HG03565 (cell line): ENCODE measurements around the gene EXOG.

Experiments
- ATAC-seq: cut with Tn5 transposase; IDR thresholded peaks from one replicate; pipeline ENCODE4 v1.9.1; 2021; ENCODE audit warnings: mild to moderate bottlenecking, moderate library complexity; ENCODE audit not compliant: unreplicated experiment

Gene EXOG

DNA sequence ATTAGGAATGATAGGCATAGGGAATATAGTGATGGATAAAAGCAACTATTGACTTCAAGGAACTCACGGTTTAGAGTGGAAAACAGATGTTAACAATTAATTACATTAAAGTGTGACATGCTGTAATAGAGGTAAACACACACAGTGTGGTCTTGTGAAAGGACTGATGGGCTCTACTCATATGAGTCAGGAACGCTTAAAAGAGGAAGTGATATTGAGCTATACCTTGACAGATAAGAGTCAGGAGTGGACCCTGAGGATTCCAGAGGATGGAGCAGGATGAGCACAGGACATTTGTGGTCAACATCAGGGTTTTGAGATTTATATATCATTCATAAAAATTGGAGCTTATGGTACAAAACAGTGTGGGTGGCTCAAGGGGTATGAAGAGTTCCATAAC, 11.0 kb downstream of the EXOG start:
- ATAC-seq: peak; percentile 98

DNA sequence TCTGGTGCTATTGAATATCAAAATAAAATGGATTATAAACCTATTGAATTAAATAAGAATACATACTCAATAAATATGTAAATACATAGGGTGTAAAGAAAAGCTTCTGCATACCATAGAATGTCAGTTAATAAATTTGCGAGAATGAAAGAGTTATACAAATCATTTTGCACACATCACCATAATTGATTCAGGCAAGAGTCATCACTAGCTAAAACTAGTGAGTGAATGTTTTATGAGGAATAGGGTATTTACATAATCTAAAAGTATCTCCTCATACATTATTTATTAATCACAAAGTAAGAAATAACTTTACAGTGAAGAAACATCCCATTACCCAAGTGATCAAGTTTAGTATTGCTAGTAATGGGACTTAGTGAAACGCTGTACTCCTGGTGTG, 13.6 kb downstream of the EXOG start:
- ATAC-seq: no peak

DNA sequence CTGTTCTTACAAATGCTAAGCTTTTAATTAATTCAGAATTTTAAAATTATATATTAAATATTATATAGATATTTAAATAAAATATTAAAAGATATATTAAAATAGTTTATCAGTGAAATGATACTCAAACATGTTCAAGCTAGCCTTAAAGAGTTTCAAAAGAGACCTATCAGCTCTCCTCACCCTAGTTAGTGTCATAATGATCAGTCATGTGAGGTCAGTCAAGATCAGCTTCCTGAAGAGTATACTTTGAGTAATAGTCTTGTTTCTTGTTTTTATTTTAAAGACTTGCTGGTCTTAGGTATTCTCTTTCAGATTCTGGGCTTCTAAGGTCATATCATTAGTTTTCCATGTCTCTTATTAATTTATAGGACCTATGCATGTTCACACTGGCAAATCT, 14.5 kb downstream of the EXOG start:
- ATAC-seq: no peak

DNA sequence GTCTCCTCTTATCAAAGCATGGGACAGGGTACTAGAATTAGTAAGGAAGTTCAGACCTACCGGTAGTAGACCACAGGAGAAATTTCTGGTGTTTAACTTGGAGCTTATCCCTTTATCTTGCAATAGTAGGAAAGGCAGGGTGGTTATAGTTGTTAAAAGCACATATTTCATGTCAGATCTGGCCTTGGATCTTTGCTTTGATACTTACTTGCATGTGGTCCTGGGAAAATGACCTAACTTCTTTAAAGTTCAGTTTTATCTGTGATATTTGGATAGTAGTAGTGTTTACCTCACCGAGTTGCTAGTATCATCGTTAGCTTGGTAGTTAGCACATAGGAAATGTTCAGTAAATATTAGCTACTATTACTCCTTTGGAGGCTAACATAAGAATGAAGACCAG, 15.4 kb downstream of the EXOG start:
- ATAC-seq: no peak

DNA sequence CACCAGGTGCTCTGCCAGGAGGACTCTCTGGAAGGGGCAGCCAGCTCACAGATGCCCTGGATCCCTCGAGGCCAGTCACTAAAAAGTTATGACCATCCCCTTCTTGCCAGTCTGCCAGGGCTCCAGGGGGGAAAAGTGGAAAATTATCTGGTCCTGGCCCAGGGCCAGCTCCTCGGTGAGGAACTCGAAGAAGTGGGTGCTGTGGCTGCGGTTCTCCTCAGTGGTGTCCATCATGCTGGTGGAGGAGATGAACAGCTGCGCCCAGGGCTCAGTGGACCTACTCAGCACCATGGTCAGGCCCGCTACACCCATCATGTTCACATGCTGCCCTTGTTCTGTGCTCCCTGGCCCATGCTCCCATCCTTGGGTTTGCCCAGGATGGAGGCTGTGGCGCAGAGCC, 19.2 kb downstream of the EXOG start:
- no peak for ATAC-seq

DNA sequence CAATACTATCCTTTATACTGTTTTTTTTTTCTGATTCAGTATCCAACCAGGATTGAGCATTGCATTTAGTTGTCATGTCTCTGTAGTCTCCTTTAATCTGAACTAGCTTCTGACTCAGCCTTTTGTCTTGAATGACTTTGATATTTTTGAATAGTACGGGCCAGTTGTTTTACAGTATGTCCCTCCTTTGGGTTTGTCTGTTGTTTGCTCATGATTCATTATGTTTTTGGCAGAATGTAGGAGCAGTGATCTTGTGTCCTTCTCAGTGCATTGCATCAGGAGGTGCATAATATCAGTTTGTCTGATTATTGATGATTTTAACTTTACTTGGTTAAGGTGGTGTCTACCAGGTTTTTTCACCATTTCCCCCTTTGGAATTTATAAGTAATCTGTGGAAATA, 20.5 kb downstream of the EXOG start:
- no peak for ATAC-seq

DNA sequence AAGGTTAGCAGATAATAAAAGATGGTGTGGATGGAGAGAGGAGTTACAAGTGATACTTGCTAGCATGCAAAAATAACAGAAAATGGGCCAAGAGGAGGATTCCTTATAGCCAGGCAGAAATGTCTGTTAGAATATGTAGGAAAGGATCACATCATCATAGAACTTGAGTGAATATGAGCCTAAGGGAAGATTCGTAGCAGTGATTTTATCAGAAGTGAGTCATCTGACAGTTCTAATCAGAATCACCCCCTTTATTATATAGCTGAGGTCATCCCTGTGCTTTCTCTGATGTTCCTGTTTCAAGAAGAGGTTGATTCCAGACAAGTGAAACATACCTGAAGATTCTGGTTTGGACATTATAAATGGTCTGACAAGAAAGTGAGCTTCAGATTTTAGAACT, 22.9 kb downstream of the EXOG start:
- no peak for ATAC-seq

DNA sequence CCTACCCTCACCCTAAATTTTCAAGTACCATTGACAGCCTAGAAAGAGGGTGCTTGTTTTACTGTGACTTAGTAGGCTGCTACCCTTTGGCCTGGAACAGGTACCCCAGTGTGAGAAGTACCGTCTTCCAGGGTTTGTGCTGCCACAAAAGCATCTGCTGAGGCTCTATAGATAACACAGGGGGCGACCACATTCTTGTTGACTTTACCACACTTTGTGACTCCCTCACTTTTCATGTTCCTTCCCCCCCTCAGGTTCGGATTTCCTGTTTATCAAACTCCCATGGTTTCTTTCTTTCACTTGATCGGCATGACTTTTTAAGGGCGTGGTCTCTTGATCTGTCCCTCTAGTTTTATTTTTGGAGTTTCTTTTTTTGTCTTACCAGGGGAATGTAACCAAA, 23.5 kb downstream of the EXOG start:
- ATAC-seq: no peak

DNA sequence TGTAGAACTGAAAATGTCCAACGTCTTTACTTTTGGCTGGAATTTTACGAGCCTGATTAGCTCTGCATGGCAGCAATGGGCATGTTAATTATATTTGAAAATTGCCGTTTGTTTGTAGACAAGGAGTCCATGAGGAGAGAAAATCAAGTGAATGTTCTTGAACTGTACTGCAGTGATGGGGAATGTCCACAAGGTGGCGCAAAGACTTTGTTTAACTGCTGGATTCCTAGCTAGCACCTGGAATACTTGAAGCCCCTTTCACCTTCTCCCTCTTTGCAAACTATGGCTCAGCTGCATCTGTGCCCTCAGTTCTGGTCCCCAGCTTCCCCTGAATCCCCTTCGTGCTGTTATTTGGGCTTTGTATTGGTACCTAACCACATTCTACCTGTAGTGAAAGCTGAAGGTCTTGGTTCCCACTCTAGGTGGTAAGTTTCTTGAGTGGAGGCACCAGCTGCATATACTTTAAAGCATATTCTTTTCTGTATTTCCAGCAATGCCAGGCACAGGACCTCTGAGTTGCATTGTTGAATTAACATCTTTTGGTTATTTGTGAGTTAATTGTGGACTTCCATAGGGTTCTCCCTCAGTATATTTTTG, 25.3 kb downstream of the EXOG start:
- no peak for ATAC-seq

DNA sequence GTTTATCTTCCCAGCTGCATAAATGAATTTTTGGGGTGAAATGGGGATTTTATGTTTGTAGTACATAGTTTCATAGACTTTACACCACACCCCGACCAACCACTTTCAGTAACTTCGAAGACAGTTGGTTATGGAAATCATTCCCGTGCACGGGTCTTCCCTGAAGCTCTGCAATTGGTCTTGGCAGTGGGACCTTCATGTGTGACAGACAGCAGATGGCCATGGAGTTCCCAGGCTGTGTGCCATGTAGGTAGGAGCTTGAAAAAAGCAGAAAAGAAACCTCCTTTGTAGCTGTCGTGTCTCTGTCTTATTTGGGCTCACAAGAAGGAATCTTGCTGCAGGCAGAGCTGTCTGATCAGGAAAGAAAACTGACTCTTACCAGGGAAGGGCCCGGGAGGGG, 25.9 kb downstream of the EXOG start:
- no peak for ATAC-seq

DNA sequence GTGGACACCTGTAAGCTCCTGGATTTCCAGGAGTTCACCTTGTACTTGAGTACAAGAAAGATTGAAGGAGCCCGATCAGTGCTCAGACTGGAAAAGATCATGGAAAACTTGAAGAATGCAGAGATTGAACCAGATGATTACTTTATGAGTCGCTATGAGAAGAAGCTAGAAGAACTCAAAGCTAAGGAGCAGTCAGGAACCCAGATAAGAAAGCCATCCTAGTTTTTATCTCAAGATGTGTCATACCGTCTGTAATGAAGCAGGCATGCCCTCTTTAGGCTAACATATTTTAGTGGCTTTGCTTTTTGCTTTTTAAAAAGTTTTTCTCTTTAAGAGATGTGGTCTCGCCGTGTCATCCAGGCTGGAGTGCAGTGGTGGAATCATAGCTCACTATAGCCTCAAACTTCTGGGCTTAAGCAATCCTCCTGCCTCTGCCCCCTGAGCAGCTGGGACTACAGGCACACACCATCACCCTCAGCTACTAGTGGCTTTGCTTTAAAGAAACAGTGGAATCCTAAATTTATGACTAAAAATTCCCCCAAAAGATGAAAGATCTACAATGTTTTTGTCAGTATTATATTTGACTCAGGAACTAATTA, 28.1 kb downstream of the EXOG start:
- no peak for ATAC-seq

DNA sequence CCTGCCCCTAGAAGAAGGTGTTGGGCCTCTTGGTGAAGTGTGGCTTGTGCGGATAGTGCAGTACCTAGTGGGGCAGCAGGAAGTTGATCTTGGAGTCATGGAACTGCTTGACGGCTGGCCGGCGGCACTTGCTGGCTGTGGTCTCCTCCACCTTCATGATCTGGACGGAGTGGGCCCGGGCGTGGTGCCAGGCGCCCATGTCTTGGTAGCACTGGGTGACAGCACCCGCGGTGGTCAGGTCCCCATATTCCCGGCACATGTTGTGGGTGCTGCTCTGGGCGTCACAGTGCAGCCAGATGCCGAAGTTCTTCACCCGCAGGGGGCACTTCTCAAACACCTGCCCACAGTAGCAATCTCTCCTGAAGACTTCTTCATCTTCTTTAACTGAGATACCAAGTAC, 30.7 kb downstream of the EXOG start:
- no peak for ATAC-seq

DNA sequence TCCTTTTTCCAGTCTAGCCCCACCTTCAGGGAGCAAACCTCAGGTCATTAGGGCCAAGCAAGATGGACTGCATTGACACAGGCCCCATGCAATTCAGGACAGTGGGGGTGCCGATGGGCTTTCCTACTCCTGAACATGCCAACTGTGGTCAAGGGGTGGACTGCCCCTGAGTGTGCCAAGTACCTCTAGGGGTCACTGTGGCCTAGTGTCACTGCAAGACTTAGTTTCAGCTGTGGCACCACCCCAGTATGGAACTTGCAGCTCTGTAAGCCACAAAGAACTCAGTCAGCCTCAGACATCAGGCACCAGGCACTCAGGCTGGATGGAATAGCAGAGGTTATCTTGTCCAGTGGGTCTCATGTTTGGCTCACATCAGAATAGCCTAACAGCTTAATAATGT, 32.3 kb downstream of the EXOG start:
- ATAC-seq: no peak

DNA sequence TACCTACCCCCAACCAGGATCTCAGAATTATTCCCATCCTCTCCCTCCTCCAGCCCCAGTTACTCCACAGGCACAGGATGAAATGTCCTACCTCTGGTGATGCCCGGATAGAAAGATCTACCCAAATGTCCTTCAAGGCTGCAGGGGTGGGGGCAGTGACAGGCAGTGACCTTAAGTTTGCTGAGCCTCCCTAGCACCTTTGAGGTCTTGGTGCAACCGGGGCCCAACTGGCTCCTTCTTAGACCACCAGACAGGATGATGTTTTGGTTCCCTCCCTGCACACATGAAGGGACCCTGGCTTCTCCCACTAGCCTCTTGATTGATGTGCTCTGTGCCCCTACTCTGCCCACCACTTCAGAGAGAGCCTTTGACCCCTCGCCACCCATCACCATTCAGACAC, 36.4 kb downstream of the EXOG start:
- ATAC-seq: no peak

DNA sequence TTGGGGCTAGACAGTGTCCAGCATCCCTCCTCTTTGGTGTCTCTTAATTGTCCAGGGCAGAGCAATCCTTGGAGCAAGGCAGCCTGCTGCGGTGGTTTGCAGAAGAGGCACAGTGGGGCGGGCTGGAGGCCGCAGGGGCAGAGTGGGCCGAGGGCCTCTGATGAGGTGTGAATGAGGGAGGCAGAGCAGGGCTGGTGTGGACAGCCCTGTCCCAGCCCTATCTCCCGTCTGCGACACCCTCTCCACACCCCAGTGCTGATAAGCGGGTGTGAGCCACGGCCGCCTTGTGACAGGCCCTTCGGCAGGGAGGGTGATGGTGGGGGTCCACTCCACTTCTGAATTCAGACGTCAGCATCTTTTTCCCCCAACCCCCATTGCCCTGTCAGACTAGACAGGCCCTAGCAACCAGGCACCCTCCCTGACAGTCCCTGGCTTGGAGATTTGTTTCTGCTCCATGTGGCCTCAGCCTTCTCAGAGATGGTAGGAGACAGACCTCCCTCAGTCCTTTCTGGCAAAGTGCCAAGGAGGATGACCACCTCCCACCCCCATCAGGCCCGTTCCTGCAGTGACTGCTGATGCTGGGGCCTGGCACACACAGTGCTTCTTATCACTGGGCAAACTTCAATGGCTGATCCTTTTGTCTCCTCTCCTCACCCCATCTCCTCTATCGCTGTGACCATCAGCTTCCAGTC, 37.3 kb downstream of the EXOG start:
- no peak for ATAC-seq

DNA sequence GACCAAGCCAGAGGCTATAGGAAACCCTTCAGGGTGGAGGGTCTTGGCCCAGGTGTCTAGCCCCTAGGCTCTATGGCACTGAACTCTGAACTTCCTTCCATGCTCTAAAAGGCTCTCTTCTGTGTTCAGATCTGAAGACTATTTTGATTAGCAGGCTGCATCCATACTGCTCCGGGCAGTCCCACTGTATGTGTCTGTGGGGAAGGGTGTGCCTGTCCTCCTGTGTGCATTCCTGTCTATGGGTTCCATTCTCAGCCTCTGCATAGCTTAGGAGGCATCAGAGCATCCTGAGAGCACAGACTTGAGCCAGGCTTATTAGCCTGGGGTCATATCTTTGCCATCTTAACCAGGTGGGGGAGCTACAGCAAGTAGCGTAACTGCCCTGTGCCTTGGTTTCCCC, 38.0 kb downstream of the EXOG start:
- ATAC-seq: no peak

DNA sequence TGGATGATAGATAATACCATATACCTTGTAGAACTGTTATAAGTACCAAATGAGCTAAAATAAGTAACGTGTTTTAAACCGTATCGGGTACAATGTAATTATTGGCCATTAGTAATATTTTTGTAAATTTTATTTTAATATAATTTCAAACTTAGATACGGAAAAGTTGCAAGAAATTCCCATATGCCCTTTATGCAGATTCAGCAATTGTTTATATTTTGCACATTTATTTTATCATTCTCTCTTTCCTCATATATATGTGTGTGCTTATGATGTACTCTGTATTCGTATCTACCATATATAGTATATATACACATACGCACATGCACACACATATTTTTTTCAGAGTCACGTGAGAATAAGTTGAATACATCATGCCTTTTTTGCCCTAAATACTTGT, 38.5 kb downstream of the EXOG start:
- ATAC-seq: no peak

DNA sequence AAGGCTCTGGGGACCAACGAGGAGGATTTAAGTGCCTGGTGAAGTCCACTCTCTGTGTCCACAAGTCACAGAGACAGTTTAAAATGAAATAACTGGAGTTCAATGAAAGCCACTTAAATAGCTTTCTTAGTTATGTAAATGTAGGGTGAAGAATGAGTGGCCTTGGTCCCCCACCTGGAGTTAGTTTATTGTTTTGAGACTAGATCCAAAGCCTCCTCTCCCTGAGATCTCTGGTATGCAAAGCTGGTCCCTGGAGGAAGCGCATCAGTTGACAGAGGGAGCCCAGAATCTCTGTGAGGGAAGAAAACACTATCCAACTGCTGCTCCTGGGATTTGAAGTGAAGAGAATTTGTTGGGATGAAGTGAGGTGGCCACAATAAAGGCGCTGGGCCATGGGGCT, 40.5 kb downstream of the EXOG start:
- no peak for ATAC-seq

DNA sequence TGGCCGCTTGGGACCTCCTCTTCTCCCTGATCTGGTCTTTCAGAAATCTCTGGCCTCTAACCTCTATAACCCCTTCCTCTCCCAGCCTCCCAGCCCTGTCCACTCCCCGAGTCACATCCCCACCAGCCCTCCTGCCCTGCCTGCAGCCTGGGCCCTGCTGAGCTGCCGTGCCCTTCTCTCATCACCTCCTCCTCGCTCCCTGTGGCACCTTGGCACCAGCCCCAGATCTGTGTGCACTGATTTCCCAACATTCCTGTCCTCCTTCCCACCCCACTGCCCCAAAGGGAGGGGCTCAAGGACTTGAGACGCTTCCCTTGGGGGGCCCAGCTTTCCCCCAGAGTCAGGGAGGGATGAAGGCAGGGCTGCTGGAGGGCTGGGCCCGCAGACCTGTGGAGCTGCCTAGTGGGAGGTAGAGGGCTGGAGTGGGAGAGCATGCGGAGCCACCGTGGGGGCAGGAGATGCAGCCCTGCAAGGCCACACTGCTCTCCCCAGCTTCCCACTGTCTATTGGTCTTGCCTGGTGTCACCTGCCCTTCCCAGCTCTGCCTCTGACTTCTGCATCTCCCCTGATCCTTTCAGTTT, 42.7 kb downstream of the EXOG start:
- no peak for ATAC-seq

DNA sequence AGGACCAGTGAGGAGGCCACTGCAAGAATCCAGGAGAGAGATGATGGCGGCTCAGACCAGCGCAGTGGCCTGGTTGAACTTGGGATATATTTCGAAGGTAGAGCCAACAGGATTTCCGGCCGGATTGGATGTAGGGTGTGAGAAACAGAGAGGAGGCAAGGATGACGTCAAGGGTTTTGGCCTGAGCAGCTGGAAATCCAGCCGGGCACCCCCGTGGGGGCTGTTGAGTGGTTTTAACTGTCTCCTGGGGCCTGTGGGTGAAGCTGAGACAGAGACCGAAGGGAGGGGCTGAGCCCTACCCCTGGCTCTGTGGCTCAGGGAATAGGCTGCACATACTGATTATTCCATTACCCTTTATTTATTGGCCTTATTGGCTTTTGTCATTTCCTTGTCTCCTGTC, 45.7 kb downstream of the EXOG start:
- ATAC-seq: no peak

DNA sequence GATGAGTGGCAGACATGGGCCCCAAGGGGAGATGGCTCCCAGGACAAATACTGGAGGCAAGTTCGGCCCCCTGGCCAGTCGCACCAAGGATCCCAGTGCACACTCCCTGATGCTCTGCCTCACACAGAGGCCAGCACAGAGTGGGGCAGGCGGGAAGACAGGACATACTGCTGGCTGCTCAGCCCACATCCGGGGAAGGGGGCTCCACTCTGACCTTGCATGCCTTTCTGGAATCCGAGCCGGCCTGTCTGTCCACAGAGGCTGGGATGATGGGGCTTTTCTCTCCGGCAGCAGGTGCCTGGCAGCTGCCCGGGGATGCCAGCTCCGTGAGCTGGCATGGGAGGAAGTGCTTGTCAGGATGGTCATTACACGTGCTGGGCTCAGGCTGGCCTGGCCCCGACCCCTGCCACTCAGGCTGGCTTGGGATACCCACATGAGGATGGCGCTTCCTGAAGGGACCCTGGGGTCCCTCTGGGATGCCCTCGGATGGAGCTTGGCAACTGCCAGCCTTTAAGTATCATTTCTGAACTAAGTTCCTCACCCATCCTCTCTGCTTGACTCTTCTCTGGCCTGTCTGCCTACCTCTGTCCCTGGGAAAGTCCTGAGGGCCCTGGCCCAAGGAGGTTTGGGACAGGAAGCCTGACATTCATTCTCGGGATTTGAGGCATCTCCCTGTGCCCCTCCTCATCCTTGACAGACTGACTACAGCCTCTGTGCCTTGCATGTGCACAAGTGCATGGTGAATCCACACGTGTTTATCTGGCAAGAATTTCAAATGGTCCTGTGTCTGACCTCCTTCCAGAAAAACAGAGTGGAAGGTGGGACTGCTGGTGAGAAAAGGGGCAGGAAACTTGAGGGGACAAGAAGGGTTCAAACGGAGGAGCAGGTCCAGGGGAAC, 46.5 kb downstream of the EXOG start:
- ATAC-seq: no peak
